ENCODE results near the gene CDC27. TPM values are rescaled to one million over a fixed set of nuclear protein-coding genes. Genes with fewer than 3 reads are reported as not detected.
A peak's percentile ranks its signal among the peaks of the same experiment; 100 is the strongest.

The CDC27 gene
- total and polyA plus RNA-seq, 2 donors (not counting 1 experiment from before 2014, with no cell fraction given): 20.5 to 90.7 TPM

- Mint-ChIP-seq H3K27ac (peak overlapping the region; percentile 93), H3K9me3 (ENCODE audit: insufficient read depth) (no peaks in the 10 kb centered on the region), H3K27me3 (no peaks in the 10 kb centered on the region), H3K4me1 (peaks cover 55% of the 10 kb centered on the region), H3K4me3 (no peak overlapping the region)
- intact Hi-C loops (cut with micrococcal nuclease): no loop called here
- no peaks in the 10 kb centered on the region for H3K9me3 ChIP-seq (ENCODE audit: control extremely low read depth in 1 of 3, control insufficient read depth in 2 of 3, insufficient read depth in 1 of 3, low read length in 2 of 3)
- no peaks in the 10 kb centered on the region for H3K27me3 ChIP-seq (replicated peaks in 1 of 4; ENCODE audit: control extremely low read depth in 1 of 4, control insufficient read depth in 3 of 4, insufficient read depth in 4 of 4, low read length in 3 of 4)
- no peak overlapping the region for H3K9ac ChIP-seq (ENCODE audit: low read length)
- POLR2A ChIA-PET: no interaction called here
- TF ChIP-seq CTCF (IDR thresholded peaks at IDR 0.05) (no peak), EZH2 (IDR thresholded peaks at IDR 0.05; ENCODE audit: borderline replicate concordance, insufficient read depth, low read depth, low read length, poor library complexity, severe bottlenecking) (no peak)
- WGBS (ENCODE audit: insufficient coverage): 100% methylated on average over 1 of the region's 3 CpGs
- no peaks in the 10 kb centered on the region for H3K36me3 ChIP-seq (replicated peaks in 1 of 2; ENCODE audit: control extremely low read depth in 1 of 2, control insufficient read depth in 1 of 2, extremely low read depth in 1 of 2, insufficient read depth in 2 of 2, low read length in 1 of 2)
- peaks cover 19 to 43% of the 10 kb centered on the region in 2 donors for H3K4me1 ChIP-seq (ENCODE audit: control insufficient read depth in 2 of 2, insufficient read depth in 2 of 2, low read length in 2 of 2)
- CTCF ChIA-PET: interaction anchor here (1.9 kb wide), 1 partner anchor 155 kb away, joined by 5 read pairs; no protein-coding TSS in a partner anchor
- peaks cover 58% of the 10 kb centered on the region for H3K79me2 ChIP-seq (ENCODE audit: control insufficient read depth, insufficient read depth, low read length)
- no peak overlapping the region for H3K4me2 ChIP-seq (replicated peaks; ENCODE audit: low read depth, low read length, poor library complexity, severe bottlenecking)
- no peak for DNase-seq
- peak overlapping the region in 1 of 2 donors; percentile 56 for H3K27ac ChIP-seq (ENCODE audit: low read length in 2 of 2)
- H2AFZ ChIP-seq (ENCODE audit: insufficient read depth, low read depth, low read length, poor library complexity, severe bottlenecking): no peak overlapping the region
- peaks cover 12% of the 10 kb centered on the region for H4K20me1 ChIP-seq (ENCODE audit: control insufficient read depth, insufficient read depth, low read length, poor library complexity, severe bottlenecking)
- no peak overlapping the region for H3K4me3 ChIP-seq (ENCODE audit: control extremely low read depth in 1 of 5, extremely low read depth in 1 of 5, insufficient read depth in 1 of 5, low read depth in 2 of 5, low read length in 4 of 5)
- ATAC-seq (ENCODE audit: low read depth): no peak
These were observed 92.8 kb downstream of the CDC27 start for GRCh38 chr17:47096343-47096742.

GRCh38 chr17:47095268-47095667 is 93.8 kb downstream of the CDC27 start:
- POLR2A ChIA-PET: no interaction called here
- peaks cover 19 to 49% of the 10 kb centered on the region in 2 donors for H3K4me1 ChIP-seq (ENCODE audit: control insufficient read depth in 2 of 2, insufficient read depth in 2 of 2, low read length in 2 of 2)
- WGBS (ENCODE audit: insufficient coverage): 100% methylated on average over 1 of the region's 4 CpGs
- Mint-ChIP-seq H3K27me3 (no peaks in the 10 kb centered on the region), H3K27ac (peak overlapping the region; percentile 68), H3K9me3 (ENCODE audit: insufficient read depth) (no peaks in the 10 kb centered on the region), H3K4me3 (no peak overlapping the region), H3K4me1 (peaks cover 58% of the 10 kb centered on the region)
- H3K9me3 ChIP-seq (ENCODE audit: control extremely low read depth in 1 of 3, control insufficient read depth in 2 of 3, insufficient read depth in 1 of 3, low read length in 2 of 3): no peaks in the 10 kb centered on the region
- H3K4me3 ChIP-seq (ENCODE audit: control extremely low read depth in 1 of 5, extremely low read depth in 1 of 5, insufficient read depth in 1 of 5, low read depth in 2 of 5, low read length in 4 of 5): no peak overlapping the region
- H3K36me3 ChIP-seq (replicated peaks in 1 of 2; ENCODE audit: control extremely low read depth in 1 of 2, control insufficient read depth in 1 of 2, extremely low read depth in 1 of 2, insufficient read depth in 2 of 2, low read length in 1 of 2): no peaks in the 10 kb centered on the region
- H3K27me3 ChIP-seq (replicated peaks in 1 of 4; ENCODE audit: control extremely low read depth in 1 of 4, control insufficient read depth in 3 of 4, insufficient read depth in 4 of 4, low read length in 3 of 4): no peaks in the 10 kb centered on the region
- no peak overlapping the region for H3K4me2 ChIP-seq (replicated peaks; ENCODE audit: low read depth, low read length, poor library complexity, severe bottlenecking)
- H3K27ac ChIP-seq (ENCODE audit: low read length in 2 of 2): peak overlapping the region in 1 of 2 donors; percentile 41
- H3K79me2 ChIP-seq (ENCODE audit: control insufficient read depth, insufficient read depth, low read length): peaks cover 62% of the 10 kb centered on the region
- H4K20me1 ChIP-seq (ENCODE audit: control insufficient read depth, insufficient read depth, low read length, poor library complexity, severe bottlenecking): peaks cover 18% of the 10 kb centered on the region
- TF ChIP-seq EZH2 (IDR thresholded peaks at IDR 0.05; ENCODE audit: borderline replicate concordance, insufficient read depth, low read depth, low read length, poor library complexity, severe bottlenecking) (no peak), CTCF (IDR thresholded peaks at IDR 0.05) (no peak)
- CTCF ChIA-PET: no interaction called here
- no peak overlapping the region for H2AFZ ChIP-seq (ENCODE audit: insufficient read depth, low read depth, low read length, poor library complexity, severe bottlenecking)
- intact Hi-C loops (cut with micrococcal nuclease): no loop called here
- H3K9ac ChIP-seq (ENCODE audit: low read length): no peak overlapping the region
- DNase-seq (no peak), ATAC-seq (ENCODE audit: low read depth) (no peak)

All from B cell (primary cell).